ENCODE data around the gene ANP32A. TPM values are rescaled to one million over a fixed set of nuclear protein-coding genes. Genes with fewer than 3 reads are reported as not detected.

ANP32A gene
- total and polyA plus RNA-seq, 9 of the 15 experiments (the other 6 are each of a cell fraction or from before 2014, with no cell fraction given) = 13.2 to 656 (median 210) TPM

DNA sequence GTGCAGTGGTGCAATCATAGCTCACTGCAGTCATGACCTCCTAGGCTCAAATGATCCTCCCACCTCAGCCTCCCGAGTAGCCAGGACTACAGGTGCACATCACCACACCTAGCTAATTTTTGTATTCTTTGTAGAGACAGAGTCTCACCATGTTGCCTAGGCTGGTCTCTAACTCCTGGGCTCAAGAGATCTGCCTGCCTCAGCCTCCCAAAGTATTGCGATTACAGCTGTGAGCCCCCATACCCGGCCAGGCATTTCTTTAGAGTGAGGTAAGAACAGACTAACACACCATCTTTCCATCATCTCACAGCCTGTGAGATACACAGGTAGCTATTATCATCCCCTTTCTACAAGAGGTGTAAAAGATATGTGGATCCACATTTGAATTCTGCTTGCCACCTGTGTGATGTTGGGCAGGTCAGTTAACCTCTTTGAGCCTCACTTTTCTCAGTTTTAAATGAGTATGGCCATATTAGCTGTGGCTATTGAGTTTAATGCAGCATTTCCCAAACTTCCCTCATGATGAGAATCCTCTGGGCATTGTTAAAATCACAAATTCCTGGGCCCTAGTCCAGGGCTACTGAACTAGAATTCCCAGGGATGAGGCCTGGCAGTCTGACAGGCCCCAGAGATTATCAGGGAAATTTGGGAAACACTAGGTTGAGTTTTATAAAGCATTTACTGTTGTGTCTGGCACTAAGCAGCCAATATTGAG lies 46.0 kb downstream of the ANP32A start:
- CTCF ChIA-PET (ENCODE audit: low intra/inter-chr PET ratio) = no interaction called here
- H3K4me1 ChIP-seq (replicated peaks in 1 of 2; ENCODE audit: control insufficient read depth in 2 of 2, insufficient read depth in 2 of 2, low read length in 2 of 2) = no peaks in the 10 kb centered on the region
- in situ Hi-C loops (cut with MboI) = no loop called here
- DNase-seq (ENCODE audit: extremely low read depth in 1 of 4, low spot score in 3 of 4) (no peak), ATAC-seq (no peak), FAIRE-seq (no peak)
- TF ChIP-seq ZNF311 (CRISPR knock-in tag; IDR thresholded peaks at IDR 0.05) (no peak), ZKSCAN3 (CRISPR knock-in tag; IDR thresholded peaks at IDR 0.05) (no peak), CBX3 (IDR thresholded peaks at IDR 0.05; ENCODE audit: borderline replicate concordance in 1 of 2, low read length in 2 of 2) (no peak), KAT8 (IDR thresholded peaks at IDR 0.05; ENCODE audit: low read depth) (no peak), NFATC3 (IDR thresholded peaks at IDR 0.05) (no peak)
- TF ChIP-seq, protein P1, sequence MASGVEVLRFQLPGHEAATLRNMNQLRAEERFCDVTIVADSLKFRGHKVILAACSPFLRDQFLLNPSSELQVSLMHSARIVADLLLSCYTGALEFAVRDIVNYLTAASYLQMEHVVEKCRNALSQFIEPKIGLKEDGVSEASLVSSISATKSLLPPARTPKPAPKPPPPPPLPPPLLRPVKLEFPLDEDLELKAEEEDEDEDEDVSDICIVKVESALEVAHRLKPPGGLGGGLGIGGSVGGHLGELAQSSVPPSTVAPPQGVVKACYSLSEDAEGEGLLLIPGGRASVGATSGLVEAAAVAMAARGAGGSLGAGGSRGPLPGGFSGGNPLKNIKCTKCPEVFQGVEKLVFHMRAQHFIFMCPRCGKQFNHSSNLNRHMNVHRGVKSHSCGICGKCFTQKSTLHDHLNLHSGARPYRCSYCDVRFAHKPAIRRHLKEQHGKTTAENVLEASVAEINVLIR (CRISPR knock-in tag; IDR thresholded peaks at IDR 0.05) = no peak
- no TSS peak for BruUV-seq (replicated peaks)
- POLR2A ChIA-PET = no interaction called here
- H3K9me3 ChIP-seq (replicated peaks; ENCODE audit: control insufficient read depth, insufficient read depth, low read depth, low read length) = no peaks in the 10 kb centered on the region
- no peak overlapping the region for H3K4me3 ChIP-seq
- no peaks in the 10 kb centered on the region for H3K9me1 ChIP-seq (ENCODE audit: control insufficient read depth, insufficient read depth, low read length)
- H3K9ac ChIP-seq (ENCODE audit: insufficient read depth in 1 of 2, low read depth in 2 of 2, low read length in 2 of 2) = no peak overlapping the region
- peaks cover 21% of the 10 kb centered on the region; the same call in 2 of the 3 replicates for H3K36me3 ChIP-seq (ENCODE audit: control insufficient read depth, insufficient read depth, low read length)
- no peak overlapping the region for H3K4me2 ChIP-seq (ENCODE audit: insufficient read depth, low read length)
- H3K27ac ChIP-seq (ENCODE audit: extremely low read depth, low read depth, low read length) = no peak overlapping the region
- no peaks in the 10 kb centered on the region for H3K79me2 ChIP-seq (ENCODE audit: control insufficient read depth, insufficient read depth, low read length)
- intact Hi-C loops (cut with micrococcal nuclease) = no loop called here
- 34% methylated on average over 3 of the region's 3 CpGs for WGBS (ENCODE audit: insufficient coverage, low coverage, missing lambda C conversion rate)
- H2AFZ ChIP-seq (ENCODE audit: low read depth, low read length) = no peak overlapping the region
- no peaks in the 10 kb centered on the region for H4K20me1 ChIP-seq (replicated peaks; ENCODE audit: control insufficient read depth, insufficient read depth, low read length)
- H3K27me3 ChIP-seq (ENCODE audit: control insufficient read depth in 2 of 2, insufficient read depth in 2 of 2, low read length in 2 of 2) = peaks cover 3 to 7% of the 10 kb centered on the region in 2 experiments; a peak in 2 of 5 replicates

All from K562 (cell line).